Urothelium cell line (cell line): ENCODE data around the gene JAKMIP1.

Experiments
- DNase-seq: peaks from one replicate; pipeline ENCODE4 v3.0.0; 2011; ENCODE audit warnings: low spot score, mixed read lengths
- FAIRE-seq: peaks from 2 replicates; lab custom pipeline; 2011; peaks lifted over from hg19 to GRCh38; lab: Jason Lieb, UNC

The JAKMIP1 gene

DNA sequence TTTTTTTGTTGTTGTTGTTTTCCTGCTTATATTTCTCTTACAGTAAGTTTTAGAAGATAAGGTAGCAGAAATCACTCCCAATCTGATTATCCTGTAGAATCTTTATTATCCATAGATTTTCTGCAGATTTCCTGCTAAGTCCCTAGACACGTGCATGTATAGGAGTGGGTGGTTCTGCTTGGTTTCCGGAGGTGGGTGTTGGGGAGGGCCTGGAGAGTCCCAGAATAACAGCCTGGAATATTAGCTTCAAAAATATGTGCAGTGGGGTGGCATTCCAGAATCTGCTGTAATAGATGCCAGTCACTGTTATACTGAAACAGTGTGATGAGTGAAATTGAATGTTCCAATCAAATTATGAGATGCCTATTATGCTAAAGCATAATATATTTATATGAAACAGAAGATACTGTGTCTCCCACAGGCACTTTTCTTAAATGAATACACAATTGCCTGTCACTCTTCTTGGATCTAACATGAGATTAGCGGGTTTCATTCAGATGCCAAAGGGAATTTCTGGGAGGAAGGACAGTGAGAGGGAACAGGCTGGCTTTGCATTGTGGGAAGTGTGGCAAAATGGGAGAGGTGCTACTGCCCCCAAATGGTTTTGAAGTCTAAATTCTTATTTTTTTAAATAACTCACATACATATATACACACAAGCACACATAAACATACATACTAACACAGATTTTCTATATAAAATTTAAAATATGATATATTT, 219.8 kb downstream of the JAKMIP1 start:
- FAIRE-seq (no peak), DNase-seq (no peak)

DNA sequence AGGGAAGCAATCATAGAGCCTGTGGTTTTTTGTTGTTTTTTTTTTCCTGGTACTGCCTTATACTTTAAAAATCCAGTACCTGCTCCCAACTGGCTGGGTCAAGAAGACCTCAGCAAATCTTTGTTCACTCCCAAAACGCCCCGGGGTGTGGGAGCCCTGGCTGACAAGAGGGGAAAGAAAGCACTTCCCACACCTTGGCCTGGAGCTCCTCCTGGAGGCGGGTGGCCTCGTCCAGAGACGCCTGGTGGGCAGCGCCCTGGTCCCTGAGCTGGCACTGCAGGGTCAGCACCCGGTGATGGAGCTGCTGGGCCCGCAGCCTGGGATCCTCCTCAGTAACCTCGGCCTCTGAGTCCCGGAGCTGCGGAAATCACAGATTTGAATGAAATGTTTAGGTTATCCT, 220.4 kb downstream of the JAKMIP1 start:
- no peak for FAIRE-seq
- peak; percentile 38 for DNase-seq

DNA sequence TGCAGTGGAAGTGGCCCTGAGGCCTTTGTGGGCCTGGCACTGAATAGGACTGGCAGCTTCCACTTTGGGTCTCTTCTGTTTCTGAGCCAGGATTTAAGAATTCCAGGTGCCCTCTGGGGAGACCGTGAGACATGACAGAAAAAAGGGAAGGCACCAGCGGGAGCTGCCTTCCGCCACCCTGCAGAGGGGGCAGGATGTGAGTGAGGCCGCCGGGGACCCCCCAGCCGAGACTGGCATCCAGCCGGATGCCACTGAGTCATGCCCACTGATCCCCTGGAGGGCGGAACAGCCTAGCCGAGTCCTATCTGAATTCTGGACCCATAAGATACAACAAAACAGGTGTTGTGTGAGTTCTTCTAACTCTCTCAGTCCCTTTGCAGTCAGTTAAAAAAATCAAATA, 223.4 kb downstream of the JAKMIP1 start:
- FAIRE-seq (no peak), DNase-seq (no peak)

DNA sequence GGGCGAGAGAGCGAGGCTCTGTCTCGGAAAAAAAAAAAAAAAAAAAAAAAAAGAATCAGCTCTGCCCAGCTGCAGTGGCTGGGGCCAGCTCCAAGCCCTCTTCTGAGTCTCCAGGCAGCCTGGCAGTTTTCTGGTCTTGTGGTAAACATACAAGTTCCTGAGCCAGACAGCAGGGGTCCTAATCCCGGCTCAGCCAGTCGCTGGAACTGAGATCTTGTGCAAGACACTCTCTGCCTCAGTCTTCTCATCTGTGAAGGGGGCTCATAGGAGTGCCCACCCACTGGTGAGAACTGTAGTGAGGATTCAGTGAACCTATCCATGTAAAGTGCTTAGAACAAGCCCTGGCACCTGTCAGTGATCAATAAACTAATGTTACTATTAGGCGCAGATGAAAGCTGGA, 223.9 kb downstream of the JAKMIP1 start:
- DNase-seq (no peak), FAIRE-seq (no peak)
